PC-9 (cell line): ENCODE measurements around the gene STAMBPL1. TPM values are rescaled to one million over a fixed set of nuclear protein-coding genes. Genes with fewer than 3 reads are reported as not detected.

Source experiments
- BruUV-seq: library from RNA; stranded (reverse); fragments of 400-500 nt; replicated peaks from 2 replicates; lab custom pipeline; 2021; lab: Mats Ljungman, UMichigan
- CTCF ChIA-PET: fragments of 300-600 bp; sonication (Branson Sonifier 250); formaldehyde crosslinking; loops from one replicate; lab custom pipeline; 2022; ENCODE audit warnings: antibody characterized with exemption; lab: Charles Lee
- POLR2A ChIA-PET: fragments of 300-600 bp; sonication (Branson Sonifier 250); formaldehyde crosslinking; loops from one replicate; lab custom pipeline; 2022; ENCODE audit warnings: antibody characterized with exemption; ENCODE audit not compliant: unreplicated experiment; lab: Charles Lee
- DNase-seq, 2 experiments: peaks; one replicate each; pipeline versions ENCODE4 v3.0.0 to v3.0.0-alpha.2; 2015 to 2022; ENCODE audit warnings: mixed read lengths in 1 of 2
- H2AFZ ChIP-seq: fragments of 200-600 bp; sonication (generic); 2 replicates; pipeline ENCODE4 v1.8.1; 2017; ENCODE audit warnings: antibody characterized with exemption
- H3F3A ChIP-seq: fragments of 200-600 bp; sonication (generic); 2 replicates; pipeline ENCODE4 v1.8.1; 2017; ENCODE audit warnings: antibody characterized with exemption, mild to moderate bottlenecking, low read depth; ENCODE audit not compliant: insufficient read depth
- H3K27ac ChIP-seq: fragments of 200-600 bp; sonication (generic); 2 replicates; pipeline ENCODE4 v1.6.1; 2016; ENCODE audit warnings: mixed run types
- H3K27me3 ChIP-seq: fragments of 200-600 bp; sonication (generic); 2 replicates; pipeline ENCODE4 v1.6.1; 2016; ENCODE audit warnings: low read depth, mixed run types; ENCODE audit not compliant: insufficient read depth
- H3K36me3 ChIP-seq: fragments of 200-600 bp; sonication (generic); 2 replicates; pipeline ENCODE4 v1.6.1; 2016; ENCODE audit warnings: low read depth, mixed run types
- H3K4me1 ChIP-seq: fragments of 200-600 bp; sonication (generic); replicated peaks from 2 replicates; pipeline ENCODE4 v1.6.1; 2016; ENCODE audit warnings: mixed run types; ENCODE audit not compliant: insufficient read depth
- H3K4me2 ChIP-seq: fragments of 200-600 bp; sonication (generic); 2 replicates; pipeline ENCODE4 v1.6.1; 2017; ENCODE audit warnings: mixed run types
- H3K4me3 ChIP-seq: fragments of 200-600 bp; sonication (generic); 2 replicates; pipeline ENCODE4 v1.6.1; 2016; ENCODE audit warnings: mixed run types
- H3K79me2 ChIP-seq: fragments of 200-600 bp; sonication (generic); 2 replicates; pipeline ENCODE4 v1.6.1; 2017; ENCODE audit warnings: low read depth, mixed run types
- H3K9me2 ChIP-seq: fragments of 200-600 bp; sonication (generic); 2 replicates; pipeline ENCODE4 v1.8.1; 2017; ENCODE audit warnings: mild to moderate bottlenecking; ENCODE audit not compliant: insufficient read depth
- H3K9me3 ChIP-seq: fragments of 200-600 bp; sonication (generic); 2 replicates; pipeline ENCODE4 v1.8.1; 2016; ENCODE audit warnings: low read depth; ENCODE audit not compliant: insufficient read depth
- H4K20me1 ChIP-seq: fragments of 200-600 bp; sonication (generic); 2 replicates; pipeline ENCODE4 v1.8.1; 2017; ENCODE audit not compliant: insufficient read depth
- CTCF ChIP-seq: fragments of 200-600 bp; sonication (generic); conservative IDR thresholded peaks from 2 replicates; pipeline ENCODE4 v1.6.1; 2017; ENCODE audit warnings: mixed run types, antibody characterized with exemption, mild to moderate bottlenecking, moderate library complexity
- EZH2 ChIP-seq: fragments of 200-600 bp; sonication (generic); IDR thresholded peaks from 2 replicates; pipeline ENCODE4 v1.8.0; 2017; ENCODE audit warnings: antibody characterized with exemption, low read depth
- intact Hi-C: fragments of 100-400 bp; cut with micrococcal nuclease; formaldehyde crosslinking; loops from one replicate; pipeline ENCODE4 v1.10.0; 2022; ENCODE audit not compliant: unreplicated experiment
- total RNA-seq: library from RNA; stranded (reverse); gene quantifications from 2 replicates; pipeline ENCODE4 v1.2.3, GENCODE V29; 2021

STAMBPL1 gene
- total RNA-seq, 1 experiment from 2014 or later, result 7.4 TPM

DNA sequence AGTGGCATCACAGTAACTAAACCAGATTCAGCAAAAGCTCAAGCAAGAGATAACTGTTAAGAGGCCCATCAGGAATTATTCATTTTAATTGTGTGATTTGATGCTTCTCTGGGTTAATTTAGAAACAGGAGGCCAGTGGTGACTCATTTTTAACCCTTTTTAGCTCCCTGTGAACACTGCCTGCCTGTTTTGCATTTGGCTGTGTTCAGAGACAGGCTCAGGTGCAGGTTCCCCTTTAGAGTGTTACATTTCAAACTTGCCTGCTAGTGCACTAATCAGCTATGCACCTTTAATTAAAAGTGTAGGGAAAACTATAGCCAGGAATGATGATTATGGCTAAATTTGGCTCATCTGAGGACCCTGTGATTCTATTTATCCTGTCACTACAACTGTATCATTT, 6.5 kb downstream of the STAMBPL1 start:
- no TSS peak for BruUV-seq
- H3K79me2 ChIP-seq, result peaks cover 71% of the 10 kb centered on the region
- no peaks in the 10 kb centered on the region; the same call in 1 of the 2 replicates for H3F3A ChIP-seq
- TF ChIP-seq CTCF (no peak), EZH2 (no peak)
- no peak overlapping the region for H3K4me2 ChIP-seq
- no peaks in the 10 kb centered on the region for H3K9me2 ChIP-seq
- CTCF ChIA-PET, result interaction anchor here (1.1 kb wide), 1 partner anchor 49 kb away, joined by 3 read pairs; no protein-coding TSS in a partner anchor
- H3K27ac ChIP-seq, result no peak overlapping the region
- no peaks in the 10 kb centered on the region for H3K27me3 ChIP-seq
- peaks cover 8% of the 10 kb centered on the region; the same call in 1 of the 2 replicates for H3K36me3 ChIP-seq
- no peak overlapping the region for H2AFZ ChIP-seq
- H3K4me3 ChIP-seq, result no peak overlapping the region
- intact Hi-C loops, result no loop called here
- H3K9me3 ChIP-seq, result no peaks in the 10 kb centered on the region
- no peak for DNase-seq
- H4K20me1 ChIP-seq, result no peaks in the 10 kb centered on the region
- POLR2A ChIA-PET, result interaction anchor here (0.6 kb wide), 1 partner anchor 12 kb away, joined by 4 read pairs; no protein-coding TSS in a partner anchor
- H3K4me1 ChIP-seq, result peaks cover 35% of the 10 kb centered on the region

GRCh38 chr10:88888810-88889445, 8.9 kb downstream of the STAMBPL1 start:
- H3K4me1 ChIP-seq, result peaks cover 14% of the 10 kb centered on the region
- H3K36me3 ChIP-seq, result no peaks in the 10 kb centered on the region
- no peak overlapping the region for H3K27ac ChIP-seq
- H3K4me3 ChIP-seq, result no peak overlapping the region
- H3K4me2 ChIP-seq, result no peak overlapping the region
- TF ChIP-seq CTCF (no peak), EZH2 (no peak)
- no peaks in the 10 kb centered on the region for H3F3A ChIP-seq
- ChIA-PET CTCF (no interaction called here), POLR2A (interaction anchor here (0.7 kb wide), 1 partner anchor 20 kb away, joined by 3 read pairs; no protein-coding TSS in a partner anchor)
- no TSS peak for BruUV-seq
- peaks cover 52% of the 10 kb centered on the region for H3K79me2 ChIP-seq
- no peaks in the 10 kb centered on the region for H3K9me3 ChIP-seq
- no peak for DNase-seq
- no peaks in the 10 kb centered on the region for H3K27me3 ChIP-seq
- intact Hi-C loops, result no loop called here
- H2AFZ ChIP-seq, result no peak overlapping the region
- H3K9me2 ChIP-seq, result no peaks in the 10 kb centered on the region
- H4K20me1 ChIP-seq, result no peaks in the 10 kb centered on the region

DNA sequence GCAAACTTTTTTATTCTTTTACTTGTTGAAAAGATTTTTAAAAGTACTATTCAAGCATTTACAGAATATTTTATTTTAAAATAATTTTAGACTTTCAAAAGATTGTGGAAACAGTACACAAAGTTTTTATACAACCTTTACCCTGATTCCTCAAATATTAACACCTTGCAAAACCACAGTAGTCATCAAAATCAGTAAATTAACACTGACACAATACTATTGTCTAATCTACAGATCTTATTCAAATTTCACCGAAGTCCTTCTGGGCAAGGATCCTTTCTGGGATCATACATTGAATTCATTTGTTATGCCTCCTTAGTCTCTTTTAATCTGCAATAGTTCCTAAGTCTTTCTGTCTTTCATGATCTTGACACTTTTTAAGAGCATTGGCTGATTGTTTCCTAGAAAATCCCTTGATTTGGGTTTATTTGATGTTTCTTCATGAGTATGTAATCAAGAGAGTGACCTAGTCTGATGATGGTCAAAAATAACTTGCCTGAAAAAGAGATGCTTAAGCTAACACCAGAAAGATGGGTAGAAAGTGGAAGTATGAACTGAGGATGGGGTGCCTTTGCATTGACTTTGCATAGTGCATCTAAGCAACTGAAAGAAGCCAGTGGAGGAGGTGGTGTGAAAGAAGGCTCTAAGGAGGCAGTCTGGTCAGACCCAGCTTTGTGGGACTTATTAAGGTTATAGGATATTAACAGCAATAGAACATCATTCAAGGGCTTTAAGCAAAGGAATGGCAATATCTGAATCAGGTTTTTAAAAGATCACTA, 9.7 kb downstream of the STAMBPL1 start:
- POLR2A ChIA-PET, result no interaction called here
- H3K4me2 ChIP-seq, result no peak overlapping the region
- intact Hi-C loops, result no loop called here
- H3K4me3 ChIP-seq, result no peak overlapping the region
- no peak for DNase-seq
- no peak overlapping the region for H2AFZ ChIP-seq
- CTCF ChIA-PET, result no interaction called here
- H3K9me3 ChIP-seq, result no peaks in the 10 kb centered on the region
- no peak overlapping the region for H3K27ac ChIP-seq
- no peaks in the 10 kb centered on the region for H3K36me3 ChIP-seq
- no TSS peak for BruUV-seq
- H3K27me3 ChIP-seq, result no peaks in the 10 kb centered on the region
- no peak for TF ChIP-seq CTCF
- no peak for TF ChIP-seq EZH2
- H3K79me2 ChIP-seq, result peaks cover 44% of the 10 kb centered on the region
- no peaks in the 10 kb centered on the region for H3F3A ChIP-seq
- H3K9me2 ChIP-seq, result no peaks in the 10 kb centered on the region
- H4K20me1 ChIP-seq, result no peaks in the 10 kb centered on the region
- peaks cover 8% of the 10 kb centered on the region for H3K4me1 ChIP-seq
